HEK293 (cell line): Measurements from ENCODE around the gene LIN9.

ENCODE experiments used
- CTCF ChIA-PET: fragments of 350-600 bp; formaldehyde crosslinking; extraction: SDS; loops from one replicate; lab custom pipeline; 2021; ENCODE audit warnings: antibody characterized with exemption; lab: Yijun Ruan, JAX
- POLR2A ChIA-PET: fragments of 300-600 bp; formaldehyde crosslinking; extraction: SDS; loops from one replicate; lab custom pipeline; 2020; ENCODE audit warnings: antibody characterized with exemption, inconsistent platforms; lab: Yijun Ruan, JAX
- H3K27ac ChIP-seq: fragments of 200-500 bp; sonication (Bioruptor generic); 2 replicates; pipeline ENCODE4 v1.5.1; 2014; ENCODE audit warnings: low read depth, low read length, control low read depth, inconsistent platforms; ENCODE audit errors: extremely low read depth
- H3K36me3 ChIP-seq, 2 experiments: fragments of 200-500 bp in 1 of 2; sonication (Bioruptor generic) in 1 of 2; 1 replicate in 1 of 2; 2 replicates in 1 of 2; pipeline ENCODE4 v1.5.1; 2014 to 2017; ENCODE audit warnings: inconsistent platforms in 2 of 2, low read length in 2 of 2; ENCODE audit not compliant: control insufficient read depth in 2 of 2, insufficient read depth in 1 of 2
- H3K4me1 ChIP-seq: fragments of 200-500 bp; sonication (Bioruptor generic); 2 replicates; pipeline ENCODE4 v1.5.1; 2014; ENCODE audit warnings: mild to moderate bottlenecking, low read length, inconsistent platforms; ENCODE audit not compliant: control insufficient read depth, insufficient read depth
- H3K4me3 ChIP-seq: 2 replicates; pipeline ENCODE4 v1.5.1; 2011; ENCODE audit warnings: low read depth, mild to moderate bottlenecking, control low read depth, low read length, moderate library complexity
- H3K9me3 ChIP-seq: fragments of 200-500 bp; sonication (Bioruptor generic); 2 replicates; pipeline ENCODE4 v1.5.1; 2014; ENCODE audit warnings: low read depth, low read length, inconsistent platforms; ENCODE audit not compliant: control insufficient read depth, insufficient read depth
- GLIS1 ChIP-seq: fragments of 450-650 bp; formaldehyde crosslinking; IDR thresholded peaks from 2 replicates; pipeline ENCODE4 v1.5.1; 2016; ENCODE audit warnings: missing biosample characterization, missing genetic modification characterization
- IKZF3 ChIP-seq: fragments of 450-650 bp; IDR thresholded peaks from 2 replicates; pipeline ENCODE4 v1.5.0; 2018; ENCODE audit warnings: missing biosample characterization, mild to moderate bottlenecking, missing genetic modification characterization, moderate library complexity
- KLF8 ChIP-seq: fragments of 450-650 bp; formaldehyde crosslinking; IDR thresholded peaks from 2 replicates; pipeline ENCODE4 v1.5.1; 2016; ENCODE audit warnings: missing biosample characterization, missing genetic modification characterization
- WT1 ChIP-seq: fragments of 450-650 bp; formaldehyde crosslinking; IDR thresholded peaks from 2 replicates; pipeline ENCODE4 v1.5.1; 2016; ENCODE audit warnings: missing biosample characterization, missing genetic modification characterization
- ZNF10 ChIP-seq: fragments of 450-650 bp; formaldehyde crosslinking; IDR thresholded peaks from 2 replicates; pipeline ENCODE4 v1.5.1; 2017; ENCODE audit warnings: missing biosample characterization, missing genetic modification characterization
- ZNF366 ChIP-seq: fragments of 450-650 bp; formaldehyde crosslinking; conservative IDR thresholded peaks from 2 replicates; pipeline ENCODE4 v1.5.1; 2016; ENCODE audit warnings: missing biosample characterization, missing genetic modification characterization
- ZNF548 ChIP-seq: fragments of 450-650 bp; formaldehyde crosslinking; IDR thresholded peaks from 2 replicates; pipeline ENCODE4 v1.5.1; 2016; ENCODE audit warnings: missing biosample characterization, missing genetic modification characterization
- ZNF560 ChIP-seq: fragments of 450-650 bp; formaldehyde crosslinking; IDR thresholded peaks from 2 replicates; pipeline ENCODE4 v1.5.1; 2017; ENCODE audit warnings: missing biosample characterization, missing genetic modification characterization, borderline replicate concordance
- ZNF571 ChIP-seq: fragments of 450-650 bp; formaldehyde crosslinking; IDR thresholded peaks from 2 replicates; pipeline ENCODE4 v1.5.0; 2017; ENCODE audit warnings: missing biosample characterization, missing genetic modification characterization
- ZNF585B ChIP-seq: fragments of 450-650 bp; formaldehyde crosslinking; IDR thresholded peaks from 2 replicates; pipeline ENCODE4 v1.5.1; 2016; ENCODE audit warnings: missing biosample characterization, missing genetic modification characterization
- ZNF660 ChIP-seq: fragments of 450-650 bp; IDR thresholded peaks from 2 replicates; pipeline ENCODE4 v1.5.1; 2018; ENCODE audit warnings: missing biosample characterization, mild to moderate bottlenecking, missing genetic modification characterization
- ZNF776 ChIP-seq: fragments of 450-650 bp; formaldehyde crosslinking; IDR thresholded peaks from 2 replicates; pipeline ENCODE4 v1.5.0; 2017; ENCODE audit warnings: missing biosample characterization, missing genetic modification characterization, borderline replicate concordance
- TF ChIP-seq, protein P1 (sequence below): fragments of 450-650 bp; formaldehyde crosslinking; IDR thresholded peaks from 2 replicates; pipeline ENCODE4 v1.5.1; 2016; ENCODE audit warnings: missing biosample characterization, missing genetic modification characterization
- TF ChIP-seq, protein P2 (sequence below): fragments of 450-650 bp; formaldehyde crosslinking; IDR thresholded peaks from 2 replicates; pipeline ENCODE4 v1.5.1; 2016; ENCODE audit warnings: missing biosample characterization, missing genetic modification characterization
- TF ChIP-seq, protein P3 (sequence below): fragments of 450-650 bp; formaldehyde crosslinking; IDR thresholded peaks from 2 replicates; pipeline ENCODE4 v1.5.1; 2016; ENCODE audit warnings: missing biosample characterization, missing genetic modification characterization
- TF ChIP-seq, protein P4 (sequence below): fragments of 450-650 bp; formaldehyde crosslinking; IDR thresholded peaks from 2 replicates; pipeline ENCODE4 v1.5.1; 2016; ENCODE audit warnings: missing biosample characterization, missing genetic modification characterization

LIN9 gene

DNA sequence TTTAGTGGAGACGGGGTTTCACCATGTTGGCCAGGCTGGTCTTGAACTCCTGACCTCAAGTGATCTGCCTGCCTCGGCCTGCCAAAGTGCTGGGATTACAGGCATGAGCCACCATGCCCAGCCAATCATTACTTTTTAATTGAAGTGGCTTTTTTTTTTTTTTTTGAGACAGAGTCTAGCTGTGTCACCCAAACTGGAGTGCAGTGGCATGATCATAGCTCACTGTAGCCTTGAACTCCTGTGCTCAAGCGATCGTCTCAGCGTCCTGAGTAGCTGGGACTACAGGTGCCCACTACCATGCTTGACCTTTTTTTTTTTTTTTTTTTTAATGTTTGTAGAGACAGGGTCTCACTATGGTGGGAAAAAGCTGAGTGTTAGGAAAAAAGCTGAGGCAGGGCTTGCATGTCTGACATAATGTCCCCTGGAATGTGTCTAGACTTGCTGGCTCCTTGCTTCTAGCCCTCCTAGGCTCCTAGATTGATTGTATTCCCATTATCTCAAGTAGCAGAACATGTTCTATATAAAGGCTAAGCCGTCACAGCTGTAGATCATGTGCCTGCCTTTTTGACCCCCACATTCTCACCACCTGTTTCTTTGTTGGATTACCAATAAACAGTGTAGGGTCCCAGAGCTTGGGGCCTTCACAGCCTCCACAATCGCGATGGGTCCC lies 36.6 kb downstream of the LIN9 start (continued):
- peak; percentile 73; the same call in 1 of the 2 replicates for TF ChIP-seq ZNF366 (tag by site-specific recombination)
- peak; percentile 64; the same call in 1 of the 2 replicates for TF ChIP-seq IKZF3 (tag by site-specific recombination)
- peak; percentile 95 for TF ChIP-seq GLIS1 (tag by site-specific recombination)
- TF ChIP-seq ZNF585B (tag by site-specific recombination) = 0 out of 2 replicates have a peak, but pooled peaks have one; percentile 4
- peak; percentile 36; the same call in 1 of the 2 replicates for TF ChIP-seq WT1 (tag by site-specific recombination)
- TF ChIP-seq, protein P1, sequence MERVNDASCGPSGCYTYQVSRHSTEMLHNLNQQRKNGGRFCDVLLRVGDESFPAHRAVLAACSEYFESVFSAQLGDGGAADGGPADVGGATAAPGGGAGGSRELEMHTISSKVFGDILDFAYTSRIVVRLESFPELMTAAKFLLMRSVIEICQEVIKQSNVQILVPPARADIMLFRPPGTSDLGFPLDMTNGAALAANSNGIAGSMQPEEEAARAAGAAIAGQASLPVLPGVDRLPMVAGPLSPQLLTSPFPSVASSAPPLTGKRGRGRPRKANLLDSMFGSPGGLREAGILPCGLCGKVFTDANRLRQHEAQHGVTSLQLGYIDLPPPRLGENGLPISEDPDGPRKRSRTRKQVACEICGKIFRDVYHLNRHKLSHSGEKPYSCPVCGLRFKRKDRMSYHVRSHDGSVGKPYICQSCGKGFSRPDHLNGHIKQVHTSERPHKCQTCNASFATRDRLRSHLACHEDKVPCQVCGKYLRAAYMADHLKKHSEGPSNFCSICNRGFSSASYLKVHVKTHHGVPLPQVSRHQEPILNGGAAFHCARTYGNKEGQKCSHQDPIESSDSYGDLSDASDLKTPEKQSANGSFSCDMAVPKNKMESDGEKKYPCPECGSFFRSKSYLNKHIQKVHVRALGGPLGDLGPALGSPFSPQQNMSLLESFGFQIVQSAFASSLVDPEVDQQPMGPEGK = peak; percentile 40
- 0 out of 2 replicates have a peak, but pooled peaks have one; percentile 57 for TF ChIP-seq KLF8 (tag by site-specific recombination)
- TF ChIP-seq, protein P2, sequence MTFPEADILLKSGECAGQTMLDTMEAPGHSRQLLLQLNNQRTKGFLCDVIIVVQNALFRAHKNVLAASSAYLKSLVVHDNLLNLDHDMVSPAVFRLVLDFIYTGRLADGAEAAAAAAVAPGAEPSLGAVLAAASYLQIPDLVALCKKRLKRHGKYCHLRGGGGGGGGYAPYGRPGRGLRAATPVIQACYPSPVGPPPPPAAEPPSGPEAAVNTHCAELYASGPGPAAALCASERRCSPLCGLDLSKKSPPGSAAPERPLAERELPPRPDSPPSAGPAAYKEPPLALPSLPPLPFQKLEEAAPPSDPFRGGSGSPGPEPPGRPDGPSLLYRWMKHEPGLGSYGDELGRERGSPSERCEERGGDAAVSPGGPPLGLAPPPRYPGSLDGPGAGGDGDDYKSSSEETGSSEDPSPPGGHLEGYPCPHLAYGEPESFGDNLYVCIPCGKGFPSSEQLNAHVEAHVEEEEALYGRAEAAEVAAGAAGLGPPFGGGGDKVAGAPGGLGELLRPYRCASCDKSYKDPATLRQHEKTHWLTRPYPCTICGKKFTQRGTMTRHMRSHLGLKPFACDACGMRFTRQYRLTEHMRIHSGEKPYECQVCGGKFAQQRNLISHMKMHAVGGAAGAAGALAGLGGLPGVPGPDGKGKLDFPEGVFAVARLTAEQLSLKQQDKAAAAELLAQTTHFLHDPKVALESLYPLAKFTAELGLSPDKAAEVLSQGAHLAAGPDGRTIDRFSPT = peak; percentile 94
- TF ChIP-seq, protein P3, sequence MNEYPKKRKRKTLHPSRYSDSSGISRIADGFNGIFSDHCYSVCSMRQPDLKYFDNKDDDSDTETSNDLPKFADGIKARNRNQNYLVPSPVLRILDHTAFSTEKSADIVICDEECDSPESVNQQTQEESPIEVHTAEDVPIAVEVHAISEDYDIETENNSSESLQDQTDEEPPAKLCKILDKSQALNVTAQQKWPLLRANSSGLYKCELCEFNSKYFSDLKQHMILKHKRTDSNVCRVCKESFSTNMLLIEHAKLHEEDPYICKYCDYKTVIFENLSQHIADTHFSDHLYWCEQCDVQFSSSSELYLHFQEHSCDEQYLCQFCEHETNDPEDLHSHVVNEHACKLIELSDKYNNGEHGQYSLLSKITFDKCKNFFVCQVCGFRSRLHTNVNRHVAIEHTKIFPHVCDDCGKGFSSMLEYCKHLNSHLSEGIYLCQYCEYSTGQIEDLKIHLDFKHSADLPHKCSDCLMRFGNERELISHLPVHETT (tag by site-specific recombination) = 0 out of 2 replicates have a peak, but pooled peaks have one; percentile 40

DNA sequence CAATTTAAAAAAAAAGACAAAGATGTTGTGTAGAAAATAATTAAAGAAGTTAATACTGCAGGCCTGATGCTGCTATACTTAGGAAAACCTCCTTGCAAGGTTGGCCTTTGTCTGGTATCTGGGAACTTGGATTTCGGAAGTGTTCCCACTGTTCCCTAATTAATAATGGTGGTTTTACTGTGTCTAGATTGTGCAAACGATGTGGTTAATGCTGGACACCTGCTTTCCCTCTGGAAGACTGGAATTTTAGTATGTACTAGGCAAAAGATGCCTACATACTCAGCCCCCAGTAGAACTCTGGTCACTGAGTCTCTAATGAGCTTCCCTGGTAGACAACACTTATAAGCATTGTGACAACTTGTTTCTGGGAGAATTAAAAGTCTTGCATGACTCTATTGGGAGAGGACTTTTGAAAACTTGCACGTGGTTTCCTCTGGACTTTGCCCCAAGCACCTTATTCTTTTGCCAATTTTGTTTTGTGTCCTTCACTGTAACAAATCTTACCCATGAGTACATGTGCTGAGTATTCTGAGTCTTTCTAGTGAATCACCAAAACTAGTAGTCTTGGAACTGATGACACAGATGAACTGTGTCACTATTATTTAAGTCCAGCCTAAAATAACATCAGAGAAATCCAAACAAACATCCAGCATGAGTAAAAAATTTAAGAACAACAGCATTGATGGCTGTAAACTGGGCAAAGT lies 40.4 kb downstream of the LIN9 start:
- no peak overlapping the region for H3K27ac ChIP-seq
- POLR2A ChIA-PET = no interaction called here
- 0 out of 2 replicates have a peak, but pooled peaks cover 4% of the 10 kb centered on the region for H3K4me1 ChIP-seq
- no peaks in the 10 kb centered on the region for H3K9me3 ChIP-seq
- no peak overlapping the region for H3K4me3 ChIP-seq
- TF ChIP-seq ZNF571 = no peak
- TF ChIP-seq ZNF660 (tag by site-specific recombination) = peak; percentile 99
- H3K36me3 ChIP-seq = peaks cover 17 to 33% of the 10 kb centered on the region in 2 experiments
- CTCF ChIA-PET = no interaction called here

DNA sequence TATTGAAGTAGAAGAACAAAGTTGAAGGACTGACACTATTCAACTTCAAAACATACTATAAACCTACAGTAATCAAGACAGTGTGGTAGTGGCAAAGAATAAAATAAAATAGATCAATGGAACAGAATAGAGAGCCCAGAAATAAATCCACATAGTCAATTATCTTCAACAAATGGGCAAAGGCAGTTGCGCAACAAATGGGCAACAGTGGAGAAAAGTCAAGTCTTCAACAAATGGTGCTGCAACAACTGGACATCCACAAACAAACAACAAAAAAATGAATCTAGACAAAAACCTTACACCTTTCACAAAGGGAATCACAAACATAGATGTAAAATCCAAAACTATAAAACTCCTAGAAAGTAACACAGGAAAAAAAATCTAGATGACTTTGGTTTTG lies 47.1 kb downstream of the LIN9 start:
- Histone ChIP-seq H3K4me3 (no peak overlapping the region), H3K36me3 (peaks cover 41 to 77% of the 10 kb centered on the region in 2 experiments), H3K9me3 (no peaks in the 10 kb centered on the region)
- POLR2A ChIA-PET = no interaction called here
- TF ChIP-seq, protein P4, sequence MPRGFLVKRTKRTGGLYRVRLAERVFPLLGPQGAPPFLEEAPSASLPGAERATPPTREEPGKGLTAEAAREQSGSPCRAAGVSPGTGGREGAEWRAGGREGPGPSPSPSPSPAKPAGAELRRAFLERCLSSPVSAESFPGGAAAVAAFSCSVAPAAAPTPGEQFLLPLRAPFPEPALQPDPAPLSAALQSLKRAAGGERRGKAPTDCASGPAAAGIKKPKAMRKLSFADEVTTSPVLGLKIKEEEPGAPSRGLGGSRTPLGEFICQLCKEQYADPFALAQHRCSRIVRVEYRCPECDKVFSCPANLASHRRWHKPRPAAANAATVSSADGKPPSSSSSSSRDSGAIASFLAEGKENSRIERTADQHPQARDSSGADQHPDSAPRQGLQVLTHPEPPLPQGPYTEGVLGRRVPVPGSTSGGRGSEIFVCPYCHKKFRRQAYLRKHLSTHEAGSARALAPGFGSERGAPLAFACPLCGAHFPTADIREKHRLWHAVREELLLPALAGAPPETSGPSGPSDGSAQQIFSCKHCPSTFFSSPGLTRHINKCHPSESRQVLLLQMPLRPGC (tag by site-specific recombination) = no peak
- 0 out of 2 replicates have a peak, but pooled peaks have one; percentile 17 for TF ChIP-seq ZNF560 (tag by site-specific recombination)
- no peak for TF ChIP-seq ZNF776 (tag by site-specific recombination)
- no peak for TF ChIP-seq ZNF10 (tag by site-specific recombination)
- no peak for TF ChIP-seq ZNF548 (tag by site-specific recombination)
- TF ChIP-seq, all 188 proteins: peak for 1
- Histone ChIP-seq H3K27ac (no peak overlapping the region), H3K4me1 (no peaks in the 10 kb centered on the region)
- CTCF ChIA-PET = no interaction called here
